Left ventricle myocardium inferior (tissue), 1 donor: ENCODE measurements around the gene CBR1. TPM values are rescaled to one million over a fixed set of nuclear protein-coding genes. Genes with fewer than 3 reads are reported as not detected.

Source experiments
- DNase-seq: peaks from one replicate; pipeline ENCODE4 v3.0.0-alpha.2; 2020
- H3K27ac ChIP-seq: fragments of 200-600 bp; replicated peaks from 2 replicates; pipeline ENCODE4 v1.8.0; 2021
- H3K27me3 ChIP-seq: fragments of 200-600 bp; 2 replicates; pipeline ENCODE4 v1.8.0; 2021; ENCODE audit warnings: low read depth
- H3K36me3 ChIP-seq: fragments of 200-600 bp; 2 replicates; pipeline ENCODE4 v1.8.0; 2021
- H3K4me1 ChIP-seq: fragments of 200-600 bp; 2 replicates; pipeline ENCODE4 v1.8.0; 2021
- H3K4me3 ChIP-seq: fragments of 200-600 bp; 2 replicates; pipeline ENCODE4 v1.8.0; 2021; ENCODE audit warnings: mild to moderate bottlenecking, moderate library complexity
- H3K9me3 ChIP-seq: fragments of 200-600 bp; replicated peaks from 2 replicates; pipeline ENCODE4 v1.8.0; 2021
- CTCF ChIP-seq: fragments of 200-600 bp; IDR thresholded peaks from 2 replicates; pipeline ENCODE4 v1.8.0; 2021; ENCODE audit warnings: antibody characterized with exemption, mild to moderate bottlenecking, borderline replicate concordance
- intact Hi-C: fragments of 100-400 bp; cut with micrococcal nuclease; formaldehyde crosslinking; loops from one replicate; pipeline ENCODE4 v1.11.0; 2022
- total RNA-seq: library from RNA; stranded (reverse); fragmentation: NEBNext Ultra II Directional; extraction: Animal tissue kit (Norgen Biotek cat#: 25700); gene quantifications from one replicate; pipeline ENCODE4 v1.2.1, GENCODE V29; 2021
- donor health status: DM: no; HTN: yes; CAD: no; lungs with severe emphysema.

Gene CBR1
- total RNA-seq, 1 donor from 2014 or later, result 28.1 TPM

- no peak overlapping the region for H3K4me3 ChIP-seq
These were observed 12.4 kb downstream of the CBR1 start for GRCh38 chr21:36082237-36082664.

GRCh38 chr21:36087362-36088138, 17.7 kb downstream of the CBR1 start:
- intact Hi-C loops, result no loop called here
- DNase-seq, result no peak
- peak; percentile 23 for TF ChIP-seq CTCF
- Histone ChIP-seq H3K9me3 (no peaks in the 10 kb centered on the region), H3K27me3 (no peaks in the 10 kb centered on the region), H3K4me3 (no peak overlapping the region), H3K27ac (peak overlapping the region; percentile 30), H3K4me1 (peaks cover 8% of the 10 kb centered on the region), H3K36me3 (no peaks in the 10 kb centered on the region)

More at GRCh38 chr21:36082237-36082664, 12.4 kb downstream of the CBR1 start:
- no peak for TF ChIP-seq CTCF
- DNase-seq, result no peak
- intact Hi-C loops, result no loop called here
- H3K27ac ChIP-seq, result no peak overlapping the region
- peaks cover 1% of the 10 kb centered on the region for H3K4me1 ChIP-seq
- H3K36me3 ChIP-seq, result no peaks in the 10 kb centered on the region
- H3K27me3 ChIP-seq, result no peaks in the 10 kb centered on the region
- no peaks in the 10 kb centered on the region for H3K9me3 ChIP-seq

GRCh38 chr21:36089946-36090345, 20.1 kb downstream of the CBR1 start:
- intact Hi-C loops, result no loop called here
- H3K9me3 ChIP-seq, result peaks cover 11% of the 10 kb centered on the region
- no peak for TF ChIP-seq CTCF
- no peak overlapping the region for H3K4me3 ChIP-seq
- no peak overlapping the region for H3K27ac ChIP-seq
- H3K4me1 ChIP-seq, result peaks cover 8% of the 10 kb centered on the region
- H3K27me3 ChIP-seq, result peaks cover 14% of the 10 kb centered on the region
- no peaks in the 10 kb centered on the region for H3K36me3 ChIP-seq
- DNase-seq, result no peak

- TF ChIP-seq CTCF, result no peak
- peaks cover 3% of the 10 kb centered on the region for H3K4me1 ChIP-seq
- no peak for DNase-seq
- intact Hi-C loops, result no loop called here
- H3K9me3 ChIP-seq, result peaks cover 11% of the 10 kb centered on the region
- peaks cover 29% of the 10 kb centered on the region for H3K27me3 ChIP-seq
- H3K4me3 ChIP-seq, result no peak overlapping the region
- no peak overlapping the region for H3K27ac ChIP-seq
- H3K36me3 ChIP-seq, result no peaks in the 10 kb centered on the region
These were observed 22.9 kb downstream of the CBR1 start for GRCh38 chr21:36092681-36093080.

- Histone ChIP-seq H3K36me3 (no peaks in the 10 kb centered on the region), H3K27ac (no peak overlapping the region), H3K4me1 (no peaks in the 10 kb centered on the region), H3K4me3 (no peak overlapping the region), H3K27me3 (peaks cover 36% of the 10 kb centered on the region), H3K9me3 (peaks cover 11% of the 10 kb centered on the region)
- TF ChIP-seq CTCF, result no peak
- no peak for DNase-seq
- intact Hi-C loops, result no loop called here
These were observed 23.7 kb downstream of the CBR1 start for GRCh38 chr21:36093512-36093911.
